ENCODE results near the gene ADAMTS7. TPM values are rescaled to one million over a fixed set of nuclear protein-coding genes. Genes with fewer than 3 reads are reported as not detected.
"Not testable (repeated sequence)": the region's sequence is repeated elsewhere in the genome, so short reads cannot be mapped to it uniquely, and the experiment has no call there.

The ADAMTS7 gene
- total and polyA plus RNA-seq, 5 donors: 38.8 to 85.9 (median 81.6) TPM

DNA sequence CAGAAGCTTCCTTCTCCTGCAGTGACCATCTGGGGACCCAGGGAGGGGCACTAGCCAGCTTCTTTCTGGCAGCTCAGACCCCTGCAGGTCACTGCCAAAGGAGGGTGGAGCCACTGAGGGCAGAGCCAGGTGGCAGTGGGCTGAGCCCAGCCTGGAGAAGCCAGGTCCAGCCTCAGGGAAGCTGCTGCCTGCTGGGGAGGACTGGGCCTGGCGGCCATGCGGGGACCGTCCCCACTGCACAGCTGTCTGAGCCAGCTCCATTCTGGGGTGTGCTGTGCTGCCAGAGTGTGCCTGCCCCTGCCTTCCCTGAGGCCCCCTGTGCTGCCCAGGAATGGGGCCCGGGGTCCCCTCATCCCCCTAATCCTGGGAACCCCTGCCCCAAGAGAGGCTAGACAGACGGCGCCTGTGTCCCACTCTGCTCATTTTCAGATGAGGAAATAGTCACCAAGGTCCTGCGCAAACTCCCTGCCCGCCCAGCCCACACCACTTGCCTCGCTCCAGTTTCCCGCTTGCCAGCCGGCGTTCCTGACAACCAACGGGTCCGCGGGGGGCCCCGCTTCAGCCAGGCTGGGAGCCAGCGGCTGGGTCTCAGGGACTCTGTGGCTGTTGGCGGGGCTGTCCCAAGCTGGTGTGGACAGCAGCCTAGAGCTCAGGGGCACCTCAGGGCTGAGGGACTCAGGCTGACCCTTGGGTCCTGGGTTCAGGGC, 46.0 kb downstream of the ADAMTS7 start:
- DNase-seq (peak in 2 of 3 donors; percentile 69), ATAC-seq (peak; percentile 3 to 12)
- intact Hi-C loops (cut with DNase I): loop anchor here in 1 of 4 donors (10.0 kb wide), 1 partner anchor 49 kb away; the partner anchor contains the start of gene ADAMTS7
- Histone ChIP-seq H3K27ac (ENCODE audit: low read length) (peak overlapping the region; percentile 13), H3K4me1 (ENCODE audit: control insufficient read depth, insufficient read depth, low read length) (peaks cover 13% of the 10 kb centered on the region)
- 73% methylated on average over 18 of the region's 18 CpGs for WGBS
- not testable (repeated sequence) for H3K4me3 ChIP-seq (ENCODE audit: low read length); H3K27me3 ChIP-seq (ENCODE audit: control insufficient read depth, insufficient read depth); H3K9me3 ChIP-seq (ENCODE audit: control insufficient read depth, low read length)

DNA sequence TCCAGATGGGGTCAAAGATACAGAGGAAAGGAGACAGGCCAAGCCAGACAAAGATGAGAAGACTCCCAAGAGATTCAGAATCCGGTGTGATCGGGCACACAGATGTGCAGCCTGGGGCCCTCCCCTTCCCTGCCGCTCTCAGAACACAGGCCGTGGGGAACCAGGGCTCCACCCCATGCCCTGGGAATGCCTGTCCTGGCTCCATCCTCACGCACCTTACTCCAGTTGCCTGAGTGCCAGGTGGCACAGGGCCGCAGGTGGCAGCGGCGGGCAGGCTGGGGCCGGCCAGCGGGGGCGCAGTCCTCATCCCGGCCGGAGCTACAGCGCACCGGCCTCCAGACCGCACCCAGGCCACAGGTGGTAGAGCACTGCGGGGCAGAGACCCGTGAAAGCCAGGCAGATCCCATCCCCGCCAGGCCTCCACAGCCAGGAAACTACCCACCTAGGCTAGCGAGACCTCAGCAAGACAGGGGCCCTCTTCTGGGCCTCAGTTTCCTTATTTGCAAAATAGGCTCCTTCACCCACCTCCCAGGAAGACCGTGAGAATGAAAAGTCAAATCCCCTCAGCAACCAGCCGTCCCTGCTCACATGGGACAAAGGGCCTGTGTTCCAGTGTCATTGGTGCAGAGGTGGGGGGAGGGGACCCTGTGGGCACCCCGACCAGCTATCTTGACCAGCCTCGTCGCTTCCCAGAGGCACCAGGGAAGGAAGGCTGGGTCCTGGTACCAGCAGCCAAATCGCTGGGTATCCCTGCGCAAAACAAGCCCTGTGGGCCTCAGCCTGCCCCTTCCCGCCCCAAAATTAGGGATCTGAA, 46.7 kb downstream of the ADAMTS7 start:
- not testable (repeated sequence) for H3K4me3 ChIP-seq (ENCODE audit: low read length); H3K27me3 ChIP-seq (ENCODE audit: control insufficient read depth, insufficient read depth); H3K27ac ChIP-seq (ENCODE audit: low read length); H3K9me3 ChIP-seq (ENCODE audit: control insufficient read depth, low read length); ATAC-seq
- intact Hi-C loops (cut with DNase I): loop anchor here in 1 of 4 donors (10.0 kb wide), 1 partner anchor 50 kb away; the partner anchor contains the start of gene ADAMTS7
- DNase-seq: peak in 2 of 3 donors; percentile 37 to 48
- WGBS: 78% methylated on average over 28 of the region's 28 CpGs
- H3K4me1 ChIP-seq (ENCODE audit: control insufficient read depth, insufficient read depth, low read length): peaks cover 13% of the 10 kb centered on the region

DNA sequence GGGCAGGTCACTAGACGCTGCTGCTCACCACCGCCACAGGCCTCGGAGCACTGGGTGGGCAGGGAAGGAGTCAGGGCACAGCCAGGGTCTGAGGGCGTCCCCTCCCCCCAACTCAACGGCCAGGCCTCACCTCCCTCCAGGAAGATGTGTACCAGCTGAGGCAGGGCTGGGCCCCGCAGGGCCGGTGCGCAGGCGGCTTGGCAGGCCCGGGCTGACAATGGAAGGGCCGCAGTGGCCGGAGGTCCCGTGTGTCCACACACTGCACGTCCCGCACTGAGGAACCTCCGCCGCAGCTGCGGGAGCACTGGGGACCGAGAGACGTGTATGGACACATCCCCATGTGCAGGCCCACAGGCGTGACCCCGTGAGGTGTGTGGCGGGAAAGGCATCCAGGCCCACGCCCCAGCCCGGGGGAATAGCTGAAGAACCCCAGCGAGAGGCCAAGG, 47.4 kb downstream of the ADAMTS7 start:
- DNase-seq (peak; percentile 18 to 60 (median 48)), ATAC-seq (no peak)
- Histone ChIP-seq H3K27ac (ENCODE audit: low read length) (no peak overlapping the region), H3K9me3 (ENCODE audit: control insufficient read depth, low read length) (no peaks in the 10 kb centered on the region), H3K4me3 (ENCODE audit: low read length) (no peak overlapping the region), H3K4me1 (ENCODE audit: control insufficient read depth, insufficient read depth, low read length) (peaks cover 18% of the 10 kb centered on the region), H3K27me3 (ENCODE audit: control insufficient read depth, insufficient read depth) (no peaks in the 10 kb centered on the region)
- intact Hi-C loops (cut with DNase I): loop anchor here in 1 of 4 donors (10.0 kb wide), 1 partner anchor 51 kb away; the partner anchor contains the start of gene ADAMTS7
- WGBS: 85% methylated on average over 26 of the region's 26 CpGs

DNA sequence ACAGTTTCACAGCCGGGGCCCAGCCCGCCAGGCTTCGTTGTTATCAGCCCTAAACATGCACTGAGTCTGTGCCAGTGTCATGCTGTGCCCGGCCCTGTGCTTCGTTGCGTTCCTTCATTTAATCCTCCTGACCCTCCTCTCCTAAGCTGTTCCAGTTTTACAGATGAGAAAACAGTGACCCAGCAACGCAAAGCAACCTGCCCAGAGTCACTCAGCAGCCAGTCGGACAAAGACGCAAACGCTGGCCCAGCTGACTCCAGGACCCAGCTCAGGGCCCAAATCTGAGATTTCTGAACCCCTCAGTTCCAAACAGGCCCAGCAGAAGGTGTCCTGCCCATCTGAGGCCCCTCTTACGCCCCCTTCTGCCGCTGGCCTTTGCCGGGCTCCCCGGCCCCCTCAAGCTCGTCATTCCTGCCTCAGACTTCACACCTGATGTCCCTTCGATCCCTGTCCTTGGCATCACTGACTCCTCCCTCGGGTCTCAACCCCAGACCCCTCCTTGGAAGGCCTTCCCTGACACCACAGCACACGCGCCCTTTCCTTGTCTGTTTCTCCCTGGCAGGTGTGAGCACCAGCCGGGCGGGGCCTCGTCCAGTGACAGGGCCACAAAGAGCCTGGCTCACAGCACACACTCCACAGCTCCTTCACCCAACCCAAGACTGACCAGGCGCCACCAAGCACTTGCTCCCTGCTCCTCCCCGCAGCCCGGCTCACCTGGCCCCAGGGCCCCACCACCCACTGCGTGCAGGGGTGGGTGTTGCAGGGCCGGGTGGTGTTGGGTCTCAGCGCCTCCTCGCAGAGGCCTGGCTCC, 48.1 kb downstream of the ADAMTS7 start:
- Histone ChIP-seq H3K9me3 (ENCODE audit: control insufficient read depth, low read length) (no peaks in the 10 kb centered on the region), H3K27me3 (ENCODE audit: control insufficient read depth, insufficient read depth) (no peaks in the 10 kb centered on the region), H3K4me3 (ENCODE audit: low read length) (no peak overlapping the region), H3K4me1 (ENCODE audit: control insufficient read depth, insufficient read depth, low read length) (peaks cover 20% of the 10 kb centered on the region), H3K27ac (ENCODE audit: low read length) (peak overlapping the region; percentile 9)
- DNase-seq (peak in 2 of 3 donors; percentile 24 to 55), ATAC-seq (no peak)
- WGBS: 84% methylated on average over 29 of the region's 29 CpGs
- intact Hi-C loops (cut with DNase I): loop anchor here in 1 of 4 donors (10.0 kb wide), 1 partner anchor 52 kb away; the partner anchor contains the start of gene ADAMTS7

DNA sequence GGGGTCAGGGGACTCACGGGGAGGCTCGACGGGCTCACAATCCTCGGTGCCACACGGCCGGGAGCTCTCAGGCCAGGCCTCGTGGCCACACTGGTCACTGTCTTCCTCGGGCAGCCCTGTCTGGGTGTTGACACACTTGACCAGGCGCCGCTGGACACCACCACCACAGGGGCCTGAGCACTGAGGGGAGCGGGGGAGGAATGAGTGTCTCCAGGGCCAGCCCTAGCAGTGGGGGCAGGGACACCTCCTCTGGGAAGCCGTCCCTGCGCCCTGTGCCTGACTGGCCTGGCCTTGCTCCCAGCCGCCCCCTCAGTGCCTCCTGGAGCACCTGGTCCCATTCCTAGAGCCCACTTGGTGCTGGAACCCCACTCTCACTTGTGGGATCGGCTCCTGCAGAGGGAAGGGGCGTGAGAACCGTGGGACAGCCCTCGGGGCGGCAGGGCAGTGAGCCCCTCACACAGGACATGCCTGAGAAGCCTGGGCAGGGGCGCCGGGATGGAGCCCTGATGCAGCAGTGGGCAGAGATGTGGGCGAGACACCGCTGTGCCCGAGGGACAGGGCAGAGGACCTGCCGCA, 48.8 kb downstream of the ADAMTS7 start:
- peak in 2 of 3 donors; percentile 49 to 53 for DNase-seq
- H3K9me3 ChIP-seq (ENCODE audit: control insufficient read depth, low read length); H3K27me3 ChIP-seq (ENCODE audit: control insufficient read depth, insufficient read depth); H3K4me3 ChIP-seq (ENCODE audit: low read length); ATAC-seq: not testable (repeated sequence)
- intact Hi-C loops (cut with DNase I): loop anchor here in 1 of 4 donors (10.0 kb wide), 1 partner anchor 52 kb away; the partner anchor contains the start of gene ADAMTS7
- H3K4me1 ChIP-seq (ENCODE audit: control insufficient read depth, insufficient read depth, low read length): peaks cover 20% of the 10 kb centered on the region
- WGBS: 77% methylated on average over 25 of the region's 25 CpGs
- peak overlapping the region; percentile 5 for H3K27ac ChIP-seq (ENCODE audit: low read length)

DNA sequence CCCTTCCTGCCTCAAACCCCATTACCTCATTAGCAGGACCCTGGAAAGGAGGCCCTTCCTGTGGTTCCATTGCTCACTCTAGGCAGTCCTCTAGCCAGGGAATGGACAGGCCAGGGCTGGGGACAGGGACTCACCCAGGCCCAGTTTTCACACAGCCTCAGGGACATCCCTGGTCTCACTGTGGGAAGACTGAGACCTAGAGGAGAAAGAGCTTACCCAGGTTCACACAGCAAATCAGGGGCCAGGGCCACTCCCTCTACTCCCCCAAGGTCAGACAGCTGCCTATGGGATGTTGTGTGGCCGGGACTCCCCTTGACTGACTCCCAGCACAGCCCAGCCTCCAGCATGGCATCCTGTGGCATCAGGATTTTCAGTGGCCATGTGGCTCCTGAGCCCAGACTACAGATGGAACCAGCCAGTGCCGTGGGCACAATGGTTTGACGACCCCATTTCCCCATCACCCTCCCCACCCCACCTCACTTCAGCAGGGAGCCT, 49.3 kb downstream of the ADAMTS7 start:
- WGBS: 75% methylated on average over 3 of the region's 3 CpGs
- peak overlapping the region; percentile 30 for H3K27ac ChIP-seq (ENCODE audit: low read length)
- intact Hi-C loops (cut with DNase I): loop anchor here in 1 of 4 donors (10.0 kb wide), 1 partner anchor 53 kb away; the partner anchor contains the start of gene ADAMTS7
- H3K27me3 ChIP-seq (ENCODE audit: control insufficient read depth, insufficient read depth): no peaks in the 10 kb centered on the region
- H3K4me1 ChIP-seq (ENCODE audit: control insufficient read depth, insufficient read depth, low read length): peaks cover 25% of the 10 kb centered on the region
- DNase-seq (peak in 2 of 3 donors; percentile 37 to 52), ATAC-seq (no peak)
- no peak overlapping the region for H3K4me3 ChIP-seq (ENCODE audit: low read length)
- no peaks in the 10 kb centered on the region for H3K9me3 ChIP-seq (ENCODE audit: control insufficient read depth, low read length)

DNA sequence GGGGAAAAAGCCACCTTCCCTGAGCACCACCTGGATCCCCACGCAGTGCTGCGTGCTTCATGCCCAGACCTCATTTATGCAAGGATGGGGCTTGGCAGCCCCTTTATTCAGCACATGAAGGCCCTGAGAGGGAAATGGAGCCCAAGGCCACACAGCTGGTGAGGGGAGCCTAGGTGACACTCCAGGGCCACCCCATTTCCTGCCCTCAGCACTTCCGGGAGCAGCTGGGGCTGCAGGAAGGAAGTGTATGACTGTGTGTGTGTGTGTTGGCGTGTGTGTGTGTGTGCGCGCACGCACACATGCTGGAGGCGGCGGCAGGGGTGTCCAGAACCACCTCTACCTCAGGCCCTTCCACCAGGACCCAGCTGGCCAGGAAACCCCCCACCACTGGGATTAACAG, 49.8 kb downstream of the ADAMTS7 start:
- not testable (repeated sequence) for ATAC-seq; H3K9me3 ChIP-seq (ENCODE audit: control insufficient read depth, low read length); H3K27me3 ChIP-seq (ENCODE audit: control insufficient read depth, insufficient read depth); H3K4me3 ChIP-seq (ENCODE audit: low read length)
- peak overlapping the region; percentile 39 for H3K27ac ChIP-seq (ENCODE audit: low read length)
- WGBS: 54% methylated on average over 9 of the region's 9 CpGs
- peaks cover 28% of the 10 kb centered on the region for H3K4me1 ChIP-seq (ENCODE audit: control insufficient read depth, insufficient read depth, low read length)
- intact Hi-C loops (cut with DNase I): loop anchor here in 1 of 4 donors (10.0 kb wide), 1 partner anchor 53 kb away; the partner anchor contains the start of gene ADAMTS7
- peak in 2 of 3 donors; percentile 67 to 71 for DNase-seq

DNA sequence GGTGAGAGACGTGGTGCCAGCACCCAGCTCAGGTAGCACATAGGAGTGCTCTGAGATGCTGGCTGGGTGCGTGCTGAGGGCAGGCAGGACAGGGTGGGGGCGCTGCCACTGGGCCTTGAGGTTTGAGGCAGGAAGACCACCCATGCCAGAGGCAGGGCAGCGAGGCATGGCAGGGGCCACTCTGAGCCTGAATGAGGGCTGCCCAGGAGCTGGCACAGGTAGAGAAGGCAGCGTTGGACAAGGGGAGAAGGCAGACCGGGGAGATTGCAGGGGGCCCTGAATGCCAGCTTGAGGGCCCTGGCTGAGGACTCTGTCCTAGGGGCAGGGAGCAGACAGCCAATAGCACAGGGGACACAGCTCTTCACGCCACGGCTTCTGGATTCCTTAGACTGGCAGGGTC, 50.2 kb downstream of the ADAMTS7 start:
- Histone ChIP-seq H3K9me3 (ENCODE audit: control insufficient read depth, low read length) (no peaks in the 10 kb centered on the region), H3K27me3 (ENCODE audit: control insufficient read depth, insufficient read depth) (no peaks in the 10 kb centered on the region), H3K27ac (ENCODE audit: low read length) (peak overlapping the region; percentile 39), H3K4me3 (ENCODE audit: low read length) (no peak overlapping the region), H3K4me1 (ENCODE audit: control insufficient read depth, insufficient read depth, low read length) (peaks cover 28% of the 10 kb centered on the region)
- DNase-seq (peak in 2 of 3 donors; percentile 50 to 58), ATAC-seq (no peak)
- 77% methylated on average over 8 of the region's 8 CpGs for WGBS
- intact Hi-C loops (cut with DNase I): loop anchor here in 1 of 4 donors (10.0 kb wide), 1 partner anchor 54 kb away; the partner anchor contains the start of gene ADAMTS7

DNA sequence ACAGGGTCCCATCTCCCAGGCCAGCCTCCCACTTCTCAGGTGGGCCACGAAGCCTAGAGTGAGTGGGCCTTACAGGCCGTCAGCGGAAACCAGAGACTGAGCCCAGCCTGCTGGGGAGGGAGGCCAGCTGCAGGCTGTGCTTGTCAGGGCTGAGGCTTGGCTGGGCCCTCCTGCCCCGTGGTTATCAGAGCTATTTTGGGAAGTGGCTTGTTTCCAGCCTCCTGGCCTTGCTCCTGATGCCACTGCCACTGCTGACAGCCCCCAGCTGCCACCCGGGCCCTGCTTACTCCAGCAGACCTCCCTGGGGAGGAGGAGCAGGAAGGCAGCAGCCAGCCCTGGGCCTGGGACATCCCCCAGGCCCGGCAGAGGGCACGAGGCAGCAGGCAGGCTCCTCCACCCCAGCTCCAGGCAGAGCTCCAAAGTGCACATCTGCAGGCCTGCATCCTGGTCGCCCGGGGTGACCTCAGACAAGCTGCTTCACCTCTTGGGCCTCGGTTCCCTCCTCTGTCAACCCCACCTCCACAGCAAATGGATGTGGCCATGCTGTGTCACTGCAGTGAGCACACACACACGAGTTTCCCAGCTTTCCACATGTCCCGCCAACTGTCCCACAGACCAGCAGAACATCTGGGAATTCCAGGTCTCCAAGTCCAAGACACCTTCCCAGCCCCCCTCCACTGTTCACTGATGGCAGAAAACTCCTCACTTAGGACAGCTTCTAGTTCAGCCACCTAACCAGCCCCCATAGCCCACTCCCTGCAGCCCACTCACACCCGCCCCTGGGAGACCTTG, 51.0 kb downstream of the ADAMTS7 start:
- intact Hi-C loops (cut with DNase I): loop anchor here in 1 of 4 donors (10.0 kb wide), 1 partner anchor 55 kb away; the partner anchor contains the start of gene ADAMTS7

More for the DNA sequence above, 51.0 kb downstream of the ADAMTS7 start:
- Histone ChIP-seq H3K4me1 (ENCODE audit: control insufficient read depth, insufficient read depth, low read length) (peaks cover 28% of the 10 kb centered on the region), H3K27ac (ENCODE audit: low read length) (peak overlapping the region; percentile 32)
- not testable (repeated sequence) for H3K27me3 ChIP-seq (ENCODE audit: control insufficient read depth, insufficient read depth); H3K4me3 ChIP-seq (ENCODE audit: low read length); H3K9me3 ChIP-seq (ENCODE audit: control insufficient read depth, low read length)
- DNase-seq (peak; percentile 78 to 92 (median 90)), ATAC-seq (peak; percentile 55 to 74)
- 15% methylated on average over 10 of the region's 13 CpGs for WGBS

Data from right cardiac atrium (tissue), 5 donors.